K562 (cell line): ENCODE results near the gene PRM1. TPM values are rescaled to one million over a fixed set of nuclear protein-coding genes. Genes with fewer than 3 reads are reported as not detected.

ENCODE experiments used
- ELF4 ChIP-seq: fragments of 450-650 bp; formaldehyde crosslinking; IDR thresholded peaks from 2 replicates; pipeline ENCODE4 v1.4.0; 2022; ENCODE audit warnings: missing genetic modification characterization
- HCFC1 ChIP-seq: IDR thresholded peaks from 2 replicates; pipeline ENCODE4 v1.6.1; 2012; ENCODE audit warnings: low read depth, low read length, improper control_type of control experiment
- KHSRP ChIP-seq: fragments of 450-650 bp; IDR thresholded peaks from 2 replicates; pipeline ENCODE4 v1.6.1; 2017
- MXI1 ChIP-seq: IDR thresholded peaks from 2 replicates; pipeline ENCODE4 v1.6.1; 2011; ENCODE audit warnings: low read depth, mild to moderate bottlenecking, improper control_type of control experiment, low read length
- NFXL1 ChIP-seq: fragments of 450-650 bp; formaldehyde crosslinking; IDR thresholded peaks from 2 replicates; pipeline ENCODE4 v1.4.0; 2021; ENCODE audit warnings: mild to moderate bottlenecking
- NUFIP1 ChIP-seq: fragments of 450-650 bp; IDR thresholded peaks from 2 replicates; pipeline ENCODE4 v1.6.1; 2018; ENCODE audit not compliant: partially characterized antibody
- POLR2AphosphoS5 ChIP-seq: IDR thresholded peaks from 2 replicates; pipeline ENCODE4 v1.6.1; 2011; ENCODE audit warnings: mild to moderate bottlenecking, low read depth, low read length, moderate library complexity; ENCODE audit not compliant: control insufficient read depth, insufficient read depth
- TAF1 ChIP-seq: IDR thresholded peaks from 2 replicates; pipeline ENCODE4 v1.6.1; 2011; ENCODE audit warnings: mild to moderate bottlenecking, low read length, moderate library complexity; ENCODE audit not compliant: insufficient read depth, control insufficient read depth, severe bottlenecking; ENCODE audit errors: extremely low read depth
- ZBTB8A ChIP-seq: fragments of 450-650 bp; IDR thresholded peaks from 2 replicates; pipeline ENCODE4 v1.6.1; 2018; ENCODE audit warnings: mild to moderate bottlenecking, moderate library complexity; ENCODE audit not compliant: partially characterized antibody
- ZNF175 ChIP-seq: fragments of 200-800 bp; sonication (Bioruptor generic); IDR thresholded peaks from 2 replicates; pipeline ENCODE4 v1.6.1; 2016; ENCODE audit warnings: low read depth, mild to moderate bottlenecking, missing genetic modification characterization, missing compliant biosample characterization
- ZNF584 ChIP-seq: fragments of 200-800 bp; sonication (Bioruptor generic); IDR thresholded peaks from 2 replicates; pipeline ENCODE4 v1.6.1; 2016; ENCODE audit warnings: low read depth, mild to moderate bottlenecking, missing genetic modification characterization, missing compliant biosample characterization
- ZNF717 ChIP-seq: fragments of 250-450 bp; sonication (Bioruptor Pico); IDR thresholded peaks from 2 replicates; pipeline ENCODE4 v1.5.0; 2021
- ZNF75A ChIP-seq: fragments of 450-650 bp; formaldehyde crosslinking; IDR thresholded peaks from 2 replicates; pipeline ENCODE4 v1.4.0; 2020; ENCODE audit warnings: mild to moderate bottlenecking
- ZNF780A ChIP-seq: fragments of 250-450 bp; sonication (Bioruptor Pico); IDR thresholded peaks from 2 replicates; pipeline ENCODE4 v1.5.0; 2021; ENCODE audit warnings: mild to moderate bottlenecking
- polyA plus RNA-seq, 8 experiments: library from polyadenylated mRNA; depleted of rRNA in 4 of 8; stranded (reverse) in 5 of 8; unstranded in 3 of 8; fragments of >200 nt; fragmentation: Nextera tagmentation in 2 of 8; fragmentation: Illumina TruSeq in 1 of 8; extraction: Ambion mirVana in 2 of 8; extraction: Trizol in 1 of 8; gene quantifications; 2 replicates each; pipeline versions ENCODE4 v1.2.1 to v1.2.3, GENCODE V29; 2011 to 2014; ENCODE audit warnings: inconsistent platforms in 1 of 8, missing spikeins in 1 of 8
- total RNA-seq, 7 experiments: library from RNA; depleted of rRNA in 6 of 7; stranded (reverse); fragments of >200 nt in 6 of 7; fragmentation: Illumina TruSeq in 2 of 7; extraction: Trizol in 2 of 7; gene quantifications; 2 replicates each; pipeline versions ENCODE4 v1.2.1 to v1.2.3, GENCODE V29; 2011 to 2021; ENCODE audit warnings: low replicate concordance in 1 of 7
- TF ChIP-seq, protein P1 (sequence below): fragments of 450-650 bp; IDR thresholded peaks from one replicate; pipeline ENCODE4 v1.6.1; 2018; ENCODE audit warnings: mild to moderate bottlenecking, moderate library complexity; ENCODE audit not compliant: partially characterized antibody
- TF ChIP-seq, protein P2 (sequence below): sonication (generic); formaldehyde crosslinking; IDR thresholded peaks from 2 replicates; pipeline ENCODE4 v1.9.0; 2022; ENCODE audit warnings: mild to moderate bottlenecking, missing genetic modification reagents
- TF ChIP-seq, protein P3 (sequence below): fragments of 250-450 bp; sonication (Bioruptor Pico); IDR thresholded peaks from 2 replicates; pipeline ENCODE4 v1.5.0; 2020; ENCODE audit warnings: mild to moderate bottlenecking, borderline replicate concordance
- TF ChIP-seq, protein P4 (sequence below): sonication (generic); formaldehyde crosslinking; IDR thresholded peaks from 2 replicates; pipeline ENCODE4 v1.8.1; 2023; ENCODE audit warnings: mild to moderate bottlenecking, missing genetic modification reagents

Gene PRM1
- total and polyA plus RNA-seq, 9 of the 15 experiments (the other 6 are each of a cell fraction or from before 2014, with no cell fraction given) = not detected

DNA sequence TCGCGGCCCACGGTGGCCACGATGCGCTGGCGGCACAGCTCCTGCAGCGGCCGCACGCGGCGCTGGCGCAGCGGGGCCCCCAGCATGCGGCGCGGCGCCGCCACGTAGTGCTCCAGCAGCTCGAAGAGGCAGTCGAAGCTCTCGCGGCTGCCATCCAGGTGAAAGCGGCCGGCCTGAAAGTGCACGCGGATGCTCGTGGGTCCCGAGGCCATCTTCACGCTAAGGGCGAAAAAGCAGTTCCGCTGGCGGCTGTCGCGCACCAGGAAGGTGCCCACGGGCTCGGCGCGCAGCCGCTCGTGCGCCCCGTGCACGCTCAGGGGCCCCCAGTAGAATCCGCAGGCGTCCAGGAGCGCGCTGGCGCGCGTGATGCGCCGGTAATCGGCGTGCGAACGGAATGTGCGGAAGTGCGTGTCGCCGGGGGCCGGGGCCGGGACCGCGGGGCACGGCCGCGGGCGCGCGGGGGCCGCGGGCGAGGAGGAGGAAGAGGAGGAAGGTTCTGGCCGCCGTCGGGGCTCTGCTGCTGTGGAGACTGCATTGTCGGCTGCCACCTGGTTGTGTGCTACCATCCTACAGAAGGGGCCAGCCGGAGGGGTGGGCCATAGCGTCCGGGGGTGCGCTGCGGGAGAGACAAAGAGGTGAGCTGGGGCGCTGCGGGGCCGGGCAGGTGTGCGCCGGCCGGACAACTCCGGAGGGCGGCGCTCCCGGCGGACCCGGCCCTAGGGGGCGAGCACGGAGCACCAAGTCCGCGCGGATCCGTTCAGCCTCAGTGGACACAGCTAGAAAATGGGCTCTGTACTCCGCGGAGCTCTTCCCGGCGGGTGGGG is 26.0 kb downstream of the PRM1 start (continued):
- TF ChIP-seq NUFIP1 (no peak), ZNF717 (no peak), HCFC1 (no peak; the same call in 1 of the 2 replicates), ZNF584 (CRISPR knock-in tag) (no peak), ELF4 (no peak), ZNF780A (CRISPR knock-in tag) (no peak), ZNF75A (CRISPR knock-in tag) (no peak), POLR2AphosphoS5 (no peak), NFXL1 (no peak), TAF1 (peak; percentile 45), ZNF175 (CRISPR knock-in tag) (no peak), MXI1 (no peak), ZBTB8A (no peak), KHSRP (no peak)
- TF ChIP-seq, protein P1, sequence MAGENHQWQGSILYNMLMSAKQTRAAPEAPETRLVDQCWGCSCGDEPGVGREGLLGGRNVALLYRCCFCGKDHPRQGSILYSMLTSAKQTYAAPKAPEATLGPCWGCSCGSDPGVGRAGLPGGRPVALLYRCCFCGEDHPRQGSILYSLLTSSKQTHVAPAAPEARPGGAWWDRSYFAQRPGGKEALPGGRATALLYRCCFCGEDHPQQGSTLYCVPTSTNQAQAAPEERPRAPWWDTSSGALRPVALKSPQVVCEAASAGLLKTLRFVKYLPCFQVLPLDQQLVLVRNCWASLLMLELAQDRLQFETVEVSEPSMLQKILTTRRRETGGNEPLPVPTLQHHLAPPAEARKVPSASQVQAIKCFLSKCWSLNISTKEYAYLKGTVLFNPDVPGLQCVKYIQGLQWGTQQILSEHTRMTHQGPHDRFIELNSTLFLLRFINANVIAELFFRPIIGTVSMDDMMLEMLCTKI = no peak
- TF ChIP-seq, protein P2, sequence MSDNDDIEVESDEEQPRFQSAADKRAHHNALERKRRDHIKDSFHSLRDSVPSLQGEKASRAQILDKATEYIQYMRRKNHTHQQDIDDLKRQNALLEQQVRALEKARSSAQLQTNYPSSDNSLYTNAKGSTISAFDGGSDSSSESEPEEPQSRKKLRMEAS = peak; percentile 100
- TF ChIP-seq, protein P3, sequence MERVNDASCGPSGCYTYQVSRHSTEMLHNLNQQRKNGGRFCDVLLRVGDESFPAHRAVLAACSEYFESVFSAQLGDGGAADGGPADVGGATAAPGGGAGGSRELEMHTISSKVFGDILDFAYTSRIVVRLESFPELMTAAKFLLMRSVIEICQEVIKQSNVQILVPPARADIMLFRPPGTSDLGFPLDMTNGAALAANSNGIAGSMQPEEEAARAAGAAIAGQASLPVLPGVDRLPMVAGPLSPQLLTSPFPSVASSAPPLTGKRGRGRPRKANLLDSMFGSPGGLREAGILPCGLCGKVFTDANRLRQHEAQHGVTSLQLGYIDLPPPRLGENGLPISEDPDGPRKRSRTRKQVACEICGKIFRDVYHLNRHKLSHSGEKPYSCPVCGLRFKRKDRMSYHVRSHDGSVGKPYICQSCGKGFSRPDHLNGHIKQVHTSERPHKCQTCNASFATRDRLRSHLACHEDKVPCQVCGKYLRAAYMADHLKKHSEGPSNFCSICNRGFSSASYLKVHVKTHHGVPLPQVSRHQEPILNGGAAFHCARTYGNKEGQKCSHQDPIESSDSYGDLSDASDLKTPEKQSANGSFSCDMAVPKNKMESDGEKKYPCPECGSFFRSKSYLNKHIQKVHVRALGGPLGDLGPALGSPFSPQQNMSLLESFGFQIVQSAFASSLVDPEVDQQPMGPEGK = no peak
- TF ChIP-seq, protein P4, sequence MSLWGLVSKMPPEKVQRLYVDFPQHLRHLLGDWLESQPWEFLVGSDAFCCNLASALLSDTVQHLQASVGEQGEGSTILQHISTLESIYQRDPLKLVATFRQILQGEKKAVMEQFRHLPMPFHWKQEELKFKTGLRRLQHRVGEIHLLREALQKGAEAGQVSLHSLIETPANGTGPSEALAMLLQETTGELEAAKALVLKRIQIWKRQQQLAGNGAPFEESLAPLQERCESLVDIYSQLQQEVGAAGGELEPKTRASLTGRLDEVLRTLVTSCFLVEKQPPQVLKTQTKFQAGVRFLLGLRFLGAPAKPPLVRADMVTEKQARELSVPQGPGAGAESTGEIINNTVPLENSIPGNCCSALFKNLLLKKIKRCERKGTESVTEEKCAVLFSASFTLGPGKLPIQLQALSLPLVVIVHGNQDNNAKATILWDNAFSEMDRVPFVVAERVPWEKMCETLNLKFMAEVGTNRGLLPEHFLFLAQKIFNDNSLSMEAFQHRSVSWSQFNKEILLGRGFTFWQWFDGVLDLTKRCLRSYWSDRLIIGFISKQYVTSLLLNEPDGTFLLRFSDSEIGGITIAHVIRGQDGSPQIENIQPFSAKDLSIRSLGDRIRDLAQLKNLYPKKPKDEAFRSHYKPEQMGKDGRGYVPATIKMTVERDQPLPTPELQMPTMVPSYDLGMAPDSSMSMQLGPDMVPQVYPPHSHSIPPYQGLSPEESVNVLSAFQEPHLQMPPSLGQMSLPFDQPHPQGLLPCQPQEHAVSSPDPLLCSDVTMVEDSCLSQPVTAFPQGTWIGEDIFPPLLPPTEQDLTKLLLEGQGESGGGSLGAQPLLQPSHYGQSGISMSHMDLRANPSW (CRISPR knock-in tag) = no peak
